WTC11 (cell line): Measurements from ENCODE around the gene SYPL2. TPM values are rescaled to one million over a fixed set of nuclear protein-coding genes. Genes with fewer than 3 reads are reported as not detected.

Source experiments
- ATAC-seq: fragments of 200-7000 bp; cut with Tn5 transposase; 2 replicates; pipeline ENCODE4 v1.10.0; 2021; ENCODE audit warnings: mild to moderate bottlenecking, moderate library complexity
- CTCF ChIA-PET: fragments of 300-600 bp; sonication (Branson Sonifier 250); formaldehyde crosslinking; loops from one replicate; lab custom pipeline; 2021; ENCODE audit warnings: antibody characterized with exemption; lab: Charles Lee
- POLR2A ChIA-PET: fragments of 350-600 bp; sonication (Branson Sonifier 250); formaldehyde crosslinking; loops from one replicate; lab custom pipeline; 2021; ENCODE audit warnings: antibody characterized with exemption; lab: Charles Lee
- DNase-seq: peaks from one replicate; pipeline ENCODE4 v3.0.0; 2021; ENCODE audit warnings: low spot score
- H3K27ac Mint-ChIP-seq: 2 replicates; pipeline ENCODE4 v1.8.0; 2021; ENCODE audit warnings: mixed read lengths
- H3K27me3 Mint-ChIP-seq: 2 replicates; pipeline ENCODE4 v1.8.0; 2021; ENCODE audit warnings: low read depth, mild to moderate bottlenecking, moderate library complexity, mixed read lengths
- H3K36me3 Mint-ChIP-seq: 2 replicates; pipeline ENCODE4 v1.8.0; 2021; ENCODE audit warnings: mixed read lengths
- H3K4me1 Mint-ChIP-seq: 2 replicates; pipeline ENCODE4 v1.8.0; 2022; ENCODE audit warnings: mixed read lengths
- H3K4me3 Mint-ChIP-seq: 2 replicates; pipeline ENCODE4 v1.8.0; 2021; ENCODE audit warnings: mild to moderate bottlenecking, moderate library complexity, mixed read lengths
- H3K9me3 Mint-ChIP-seq: 2 replicates; pipeline ENCODE4 v1.8.0; 2021; ENCODE audit warnings: mixed read lengths
- ESRRA ChIP-seq: sonication (generic); formaldehyde crosslinking; IDR thresholded peaks from 2 replicates; pipeline ENCODE4 v1.8.1; 2022; ENCODE audit warnings: mild to moderate bottlenecking, missing genetic modification reagents, borderline replicate concordance
- FOXK1 ChIP-seq: sonication (generic); formaldehyde crosslinking; IDR thresholded peaks from 2 replicates; pipeline ENCODE4 v1.8.0; 2022; ENCODE audit warnings: mild to moderate bottlenecking, moderate library complexity, missing genetic modification reagents
- GRHL2 ChIP-seq: fragments of 250-450 bp; sonication (Bioruptor Pico); IDR thresholded peaks from 2 replicates; pipeline ENCODE4 v1.8.0; 2022; ENCODE audit warnings: mild to moderate bottlenecking, moderate library complexity; ENCODE audit not compliant: insufficient replicate concordance, severe bottlenecking
- MXD4 ChIP-seq: fragments of 250-450 bp; sonication (Bioruptor Pico); IDR thresholded peaks from 2 replicates; pipeline ENCODE4 v1.8.0; 2021; ENCODE audit warnings: mild to moderate bottlenecking, moderate library complexity, borderline replicate concordance
- NFE2L1 ChIP-seq: sonication (generic); formaldehyde crosslinking; IDR thresholded peaks from 2 replicates; pipeline ENCODE4 v1.8.1; 2023; ENCODE audit warnings: missing genetic modification reagents
- NR3C1 ChIP-seq: sonication (generic); formaldehyde crosslinking; conservative IDR thresholded peaks from 2 replicates; pipeline ENCODE4 v1.8.1; 2023; ENCODE audit warnings: low read depth, mild to moderate bottlenecking, missing genetic modification reagents
- RORB ChIP-seq: fragments of 250-450 bp; sonication (Bioruptor Pico); IDR thresholded peaks from 2 replicates; pipeline ENCODE4 v1.9.0; 2021; ENCODE audit warnings: mild to moderate bottlenecking
- SP1 ChIP-seq: sonication (generic); formaldehyde crosslinking; conservative IDR thresholded peaks from 2 replicates; pipeline ENCODE4 v1.8.1; 2022; ENCODE audit warnings: missing genetic modification reagents
- TP53 ChIP-seq: sonication (generic); formaldehyde crosslinking; IDR thresholded peaks from 2 replicates; pipeline ENCODE4 v1.8.1; 2023; ENCODE audit warnings: mild to moderate bottlenecking, missing genetic modification reagents
- ZNF263 ChIP-seq: sonication (generic); formaldehyde crosslinking; IDR thresholded peaks from 2 replicates; pipeline ENCODE4 v1.8.1; 2022; ENCODE audit warnings: low read depth, mild to moderate bottlenecking, moderate library complexity, missing genetic modification reagents
- ZNF423 ChIP-seq: fragments of 250-450 bp; sonication (Bioruptor Pico); IDR thresholded peaks from 2 replicates; pipeline ENCODE4 v2.1.2; 2022; ENCODE audit warnings: mild to moderate bottlenecking, moderate library complexity
- total RNA-seq: library from RNA; stranded (reverse); gene quantifications from 3 replicates; pipeline ENCODE4 v1.2.3, GENCODE V29; 2021
- TF ChIP-seq, protein P1 (sequence below): fragments of 250-450 bp; sonication (Bioruptor Pico); IDR thresholded peaks from 2 replicates; pipeline ENCODE4 v1.9.0; 2021; ENCODE audit warnings: moderate library complexity, mild to moderate bottlenecking, inconsistent platforms, borderline replicate concordance
- TF ChIP-seq, protein P2 (sequence below): fragments of 250-450 bp; sonication (Bioruptor Pico); IDR thresholded peaks from 2 replicates; pipeline ENCODE4 v1.9.0; 2021; ENCODE audit warnings: mild to moderate bottlenecking
- TF ChIP-seq, protein P3 (sequence below): sonication (generic); formaldehyde crosslinking; IDR thresholded peaks from 2 replicates; pipeline ENCODE4 v1.8.1; 2022; ENCODE audit warnings: low read depth, missing genetic modification reagents, borderline replicate concordance
- TF ChIP-seq, protein P4 (sequence below): sonication (generic); formaldehyde crosslinking; IDR thresholded peaks from 2 replicates; pipeline ENCODE4 v1.8.0; 2022; ENCODE audit warnings: mild to moderate bottlenecking, missing genetic modification reagents
- TF ChIP-seq, protein P5 (sequence below): sonication (generic); formaldehyde crosslinking; IDR thresholded peaks from 2 replicates; pipeline ENCODE4 v1.8.0; 2022; ENCODE audit warnings: mild to moderate bottlenecking, missing genetic modification reagents

SYPL2 gene
- total RNA-seq, 1 experiment from 2014 or later: 3.7 TPM

DNA sequence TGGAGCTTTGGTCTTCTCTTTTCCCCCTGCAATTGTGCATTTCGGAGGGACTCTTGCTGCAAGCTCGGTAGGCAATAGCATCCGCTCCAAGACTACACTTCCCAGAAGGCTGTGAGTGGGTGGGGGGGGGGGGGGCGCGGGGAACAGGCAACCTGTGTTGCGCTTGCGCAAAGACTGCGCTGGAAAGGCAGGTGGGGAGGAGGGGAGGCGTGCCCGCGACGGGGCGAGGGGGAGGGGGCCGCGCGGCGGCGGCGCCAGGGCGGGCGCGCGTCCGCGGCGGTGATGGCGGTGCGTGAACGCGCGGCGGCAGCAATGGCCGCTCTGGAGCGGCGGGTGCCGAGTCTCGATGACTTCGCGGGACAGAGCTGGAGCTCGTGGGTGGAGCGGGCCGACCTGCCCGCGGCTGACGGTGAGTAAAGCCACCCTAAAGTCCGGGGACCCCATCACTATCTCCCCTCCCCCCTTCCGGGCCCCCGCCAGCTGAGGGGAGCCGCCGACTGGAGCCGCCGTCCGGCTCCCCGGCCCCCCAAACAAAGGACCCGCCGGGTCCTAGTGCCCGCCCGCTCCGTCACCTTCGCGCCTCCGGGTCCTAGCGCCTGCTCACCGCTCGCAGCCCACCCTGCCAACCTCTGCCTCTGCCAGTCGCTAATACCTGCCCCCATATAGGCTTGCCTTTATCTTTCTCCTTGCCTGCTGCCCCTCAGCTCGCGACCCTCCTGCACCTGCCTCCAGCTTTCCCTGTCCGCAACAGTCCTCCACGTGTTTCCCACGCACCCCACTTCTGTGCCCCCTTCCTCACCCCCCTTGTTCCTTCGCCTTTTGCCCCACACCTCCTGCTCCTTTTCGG lies 17.5 kb downstream of the SYPL2 start, which contains the start of gene ATXN7L2 (continued):
- TF ChIP-seq, protein P1, sequence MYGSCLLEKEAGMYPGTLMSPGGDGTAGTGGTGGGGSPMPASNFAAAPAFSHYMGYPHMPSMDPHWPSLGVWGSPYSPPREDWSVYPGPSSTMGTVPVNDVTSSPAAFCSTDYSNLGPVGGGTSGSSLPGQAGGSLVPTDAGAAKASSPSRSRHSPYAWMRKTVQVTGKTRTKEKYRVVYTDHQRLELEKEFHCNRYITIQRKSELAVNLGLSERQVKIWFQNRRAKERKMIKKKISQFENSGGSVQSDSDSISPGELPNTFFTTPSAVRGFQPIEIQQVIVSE (CRISPR knock-in tag): no peak
- TF ChIP-seq, protein P2, sequence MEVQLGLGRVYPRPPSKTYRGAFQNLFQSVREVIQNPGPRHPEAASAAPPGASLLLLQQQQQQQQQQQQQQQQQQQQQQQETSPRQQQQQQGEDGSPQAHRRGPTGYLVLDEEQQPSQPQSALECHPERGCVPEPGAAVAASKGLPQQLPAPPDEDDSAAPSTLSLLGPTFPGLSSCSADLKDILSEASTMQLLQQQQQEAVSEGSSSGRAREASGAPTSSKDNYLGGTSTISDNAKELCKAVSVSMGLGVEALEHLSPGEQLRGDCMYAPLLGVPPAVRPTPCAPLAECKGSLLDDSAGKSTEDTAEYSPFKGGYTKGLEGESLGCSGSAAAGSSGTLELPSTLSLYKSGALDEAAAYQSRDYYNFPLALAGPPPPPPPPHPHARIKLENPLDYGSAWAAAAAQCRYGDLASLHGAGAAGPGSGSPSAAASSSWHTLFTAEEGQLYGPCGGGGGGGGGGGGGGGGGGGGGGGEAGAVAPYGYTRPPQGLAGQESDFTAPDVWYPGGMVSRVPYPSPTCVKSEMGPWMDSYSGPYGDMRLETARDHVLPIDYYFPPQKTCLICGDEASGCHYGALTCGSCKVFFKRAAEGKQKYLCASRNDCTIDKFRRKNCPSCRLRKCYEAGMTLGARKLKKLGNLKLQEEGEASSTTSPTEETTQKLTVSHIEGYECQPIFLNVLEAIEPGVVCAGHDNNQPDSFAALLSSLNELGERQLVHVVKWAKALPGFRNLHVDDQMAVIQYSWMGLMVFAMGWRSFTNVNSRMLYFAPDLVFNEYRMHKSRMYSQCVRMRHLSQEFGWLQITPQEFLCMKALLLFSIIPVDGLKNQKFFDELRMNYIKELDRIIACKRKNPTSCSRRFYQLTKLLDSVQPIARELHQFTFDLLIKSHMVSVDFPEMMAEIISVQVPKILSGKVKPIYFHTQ: no peak
- TF ChIP-seq, all 79 proteins: peak for 18

DNA sequence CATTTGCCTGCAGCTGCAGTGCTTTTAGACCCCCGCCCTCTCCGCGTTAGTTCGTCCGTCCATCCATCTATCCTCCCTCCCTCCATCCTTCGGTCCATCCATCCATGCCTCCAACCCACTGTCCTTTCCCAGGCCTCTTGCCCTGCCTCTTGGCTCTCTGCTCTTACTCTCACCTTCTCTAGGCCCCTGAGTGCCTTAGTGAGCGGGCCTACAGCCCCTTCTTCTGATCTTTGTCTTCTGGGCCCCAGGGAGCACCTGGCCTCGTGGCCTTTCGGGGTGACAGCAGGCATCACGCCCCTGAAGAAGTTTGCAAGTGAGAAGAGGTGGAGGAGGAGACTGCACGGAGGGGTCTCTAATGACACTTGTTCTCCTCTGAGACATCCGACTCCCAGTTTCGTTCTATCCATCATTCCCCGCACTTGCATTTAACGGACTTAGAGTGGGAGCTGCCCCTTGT lies 18.2 kb downstream of the SYPL2 start:
- DNase-seq (peak; percentile 49), ATAC-seq (peak; percentile 4)
- Mint-ChIP-seq H3K27me3 (no peaks in the 10 kb centered on the region; the same call in none of the 2 replicates), H3K4me3 (peak overlapping the region; percentile 85), H3K4me1 (peaks cover 30% of the 10 kb centered on the region), H3K36me3 (peaks cover 3% of the 10 kb centered on the region; the same call in 1 of the 2 replicates), H3K27ac (peak overlapping the region; percentile 89), H3K9me3 (no peaks in the 10 kb centered on the region)
- no peak for TF ChIP-seq MXD4 (CRISPR knock-in tag)
- 0 out of 2 replicates have a peak, but pooled peaks have one; percentile 9 for TF ChIP-seq FOXK1
- TF ChIP-seq, protein P3, sequence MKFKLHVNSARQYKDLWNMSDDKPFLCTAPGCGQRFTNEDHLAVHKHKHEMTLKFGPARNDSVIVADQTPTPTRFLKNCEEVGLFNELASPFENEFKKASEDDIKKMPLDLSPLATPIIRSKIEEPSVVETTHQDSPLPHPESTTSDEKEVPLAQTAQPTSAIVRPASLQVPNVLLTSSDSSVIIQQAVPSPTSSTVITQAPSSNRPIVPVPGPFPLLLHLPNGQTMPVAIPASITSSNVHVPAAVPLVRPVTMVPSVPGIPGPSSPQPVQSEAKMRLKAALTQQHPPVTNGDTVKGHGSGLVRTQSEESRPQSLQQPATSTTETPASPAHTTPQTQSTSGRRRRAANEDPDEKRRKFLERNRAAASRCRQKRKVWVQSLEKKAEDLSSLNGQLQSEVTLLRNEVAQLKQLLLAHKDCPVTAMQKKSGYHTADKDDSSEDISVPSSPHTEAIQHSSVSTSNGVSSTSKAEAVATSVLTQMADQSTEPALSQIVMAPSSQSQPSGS (CRISPR knock-in tag): no peak
- TF ChIP-seq TP53 (CRISPR knock-in tag): no peak
- TF ChIP-seq SP1: no peak
- TF ChIP-seq, protein P4, sequence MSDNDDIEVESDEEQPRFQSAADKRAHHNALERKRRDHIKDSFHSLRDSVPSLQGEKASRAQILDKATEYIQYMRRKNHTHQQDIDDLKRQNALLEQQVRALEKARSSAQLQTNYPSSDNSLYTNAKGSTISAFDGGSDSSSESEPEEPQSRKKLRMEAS (CRISPR knock-in tag): no peak; the same call in 1 of the 2 replicates
- no peak; the same call in 1 of the 2 replicates for TF ChIP-seq NFE2L1
- CTCF ChIA-PET: interaction anchor here (0.9 to 3.7 kb wide), 5 partner anchors 16 to 156 kb away, joined by 3 to 35 read pairs (median 3); no protein-coding TSS in a partner anchor
- POLR2A ChIA-PET: interaction anchor here (0.6 to 1.7 kb wide), 4 partner anchors 8 to 86 kb away, joined by 3 to 15 read pairs (median 5); partner anchors contain the start of genes AMIGO1, PSMA5 and SORT1

DNA sequence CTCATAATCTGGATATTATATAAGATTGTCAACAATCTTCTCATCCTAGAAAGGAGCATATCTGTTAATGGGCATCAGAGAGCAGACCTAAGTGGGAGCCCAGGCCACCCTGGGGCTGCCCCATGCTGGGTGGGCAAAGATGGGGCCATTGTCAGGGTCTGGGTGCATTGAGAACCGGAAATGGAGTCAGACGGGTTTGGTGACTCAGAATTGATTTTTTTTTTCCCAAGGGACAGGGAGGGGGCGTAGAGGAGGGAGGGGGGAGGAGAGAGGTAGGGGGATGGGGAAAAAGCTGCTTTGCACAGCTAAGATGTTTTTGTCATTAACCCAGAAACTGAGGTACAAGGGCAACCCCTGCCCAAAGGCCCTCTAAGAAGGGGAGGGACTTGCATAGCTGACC lies 18.7 kb downstream of the SYPL2 start:
- ChIA-PET CTCF (interaction anchor here (0.7 to 3.7 kb wide), 5 partner anchors 9 to 156 kb away, joined by 3 to 35 read pairs (median 3); partner anchors contain the start of gene CYB561D1), POLR2A (interaction anchor here (0.6 to 1.7 kb wide), 3 partner anchors 7 to 87 kb away, joined by 3 to 15 read pairs (median 7); partner anchors contain the start of genes PSMA5 and SORT1)
- peaks cover 30% of the 10 kb centered on the region for H3K4me1 Mint-ChIP-seq
- H3K36me3 Mint-ChIP-seq: peaks cover 3% of the 10 kb centered on the region; the same call in 1 of the 2 replicates
- TF ChIP-seq ESRRA (CRISPR knock-in tag) (no peak), RORB (CRISPR knock-in tag) (no peak), GRHL2 (CRISPR knock-in tag) (no peak), ZNF423 (CRISPR knock-in tag) (no peak), NR3C1 (no peak), NFE2L1 (no peak), ZNF263 (CRISPR knock-in tag) (no peak)
- TF ChIP-seq, protein P2: no peak
- TF ChIP-seq, protein P5, sequence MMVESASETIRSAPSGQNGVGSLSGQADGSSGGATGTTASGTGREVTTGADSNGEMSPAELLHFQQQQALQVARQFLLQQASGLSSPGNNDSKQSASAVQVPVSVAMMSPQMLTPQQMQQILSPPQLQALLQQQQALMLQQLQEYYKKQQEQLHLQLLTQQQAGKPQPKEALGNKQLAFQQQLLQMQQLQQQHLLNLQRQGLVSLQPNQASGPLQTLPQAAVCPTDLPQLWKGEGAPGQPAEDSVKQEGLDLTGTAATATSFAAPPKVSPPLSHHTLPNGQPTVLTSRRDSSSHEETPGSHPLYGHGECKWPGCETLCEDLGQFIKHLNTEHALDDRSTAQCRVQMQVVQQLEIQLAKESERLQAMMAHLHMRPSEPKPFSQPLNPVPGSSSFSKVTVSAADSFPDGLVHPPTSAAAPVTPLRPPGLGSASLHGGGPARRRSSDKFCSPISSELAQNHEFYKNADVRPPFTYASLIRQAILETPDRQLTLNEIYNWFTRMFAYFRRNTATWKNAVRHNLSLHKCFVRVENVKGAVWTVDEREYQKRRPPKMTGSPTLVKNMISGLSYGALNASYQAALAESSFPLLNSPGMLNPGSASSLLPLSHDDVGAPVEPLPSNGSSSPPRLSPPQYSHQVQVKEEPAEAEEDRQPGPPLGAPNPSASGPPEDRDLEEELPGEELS (CRISPR knock-in tag): no peak
- peak overlapping the region; percentile 89 for H3K27ac Mint-ChIP-seq
- H3K9me3 Mint-ChIP-seq: no peaks in the 10 kb centered on the region
- no peak for DNase-seq
- H3K27me3 Mint-ChIP-seq: no peaks in the 10 kb centered on the region; the same call in none of the 2 replicates
- no peak for ATAC-seq
- H3K4me3 Mint-ChIP-seq: peak overlapping the region; percentile 85
